H9 (cell line): ENCODE data around the gene COL23A1. TPM values are rescaled to one million over a fixed set of nuclear protein-coding genes. Genes with fewer than 3 reads are reported as not detected.

Experiments used
- DNase-seq: peaks from one replicate; pipeline ENCODE4 v3.0.0-alpha.2; 2017
- H2AFZ ChIP-seq: one replicate; pipeline ENCODE4 v1.6.1; 2013; ENCODE audit warnings: mild to moderate bottlenecking, low read length, control low read depth, moderate library complexity
- H2AK5ac ChIP-seq: 2 replicates; pipeline ENCODE4 v1.6.1; 2013; ENCODE audit warnings: low read length, control low read depth, mixed read lengths; ENCODE audit not compliant: insufficient read length
- H2BK120ac ChIP-seq: one replicate; pipeline ENCODE4 v1.6.1; 2013; ENCODE audit warnings: low read depth, mild to moderate bottlenecking, low read length, control low read depth, inconsistent platforms; ENCODE audit not compliant: poor library complexity, severe bottlenecking
- H2BK12ac ChIP-seq: 2 replicates; pipeline ENCODE4 v1.6.1; 2013; ENCODE audit warnings: low read length, control low read depth, mixed read lengths, low read depth; ENCODE audit not compliant: insufficient read length
- H2BK15ac ChIP-seq: 2 replicates; pipeline ENCODE4 v1.6.1; 2013; ENCODE audit warnings: low read depth, low read length, control low read depth
- H2BK20ac ChIP-seq: one replicate; pipeline ENCODE4 v1.6.1; 2013; ENCODE audit warnings: low read depth, mild to moderate bottlenecking, low read length, control low read depth, inconsistent platforms; ENCODE audit not compliant: poor library complexity, severe bottlenecking
- H2BK5ac ChIP-seq: 2 replicates; pipeline ENCODE4 v1.6.1; 2013; ENCODE audit warnings: low read length, control low read depth, mixed read lengths; ENCODE audit not compliant: insufficient read length
- H3K14ac ChIP-seq: 2 replicates; pipeline ENCODE4 v1.6.1; 2013; ENCODE audit warnings: low read length, control low read depth; ENCODE audit not compliant: insufficient read depth
- H3K18ac ChIP-seq: 2 replicates; pipeline ENCODE4 v1.6.1; 2013; ENCODE audit warnings: low read depth, mild to moderate bottlenecking, mixed read lengths, low read length, control low read depth; ENCODE audit not compliant: insufficient read length
- H3K23ac ChIP-seq: 2 replicates; pipeline ENCODE4 v1.6.1; 2013; ENCODE audit warnings: low read length, control low read depth, mixed read lengths, low read depth; ENCODE audit not compliant: insufficient read length
- H3K23me2 ChIP-seq: 2 replicates; pipeline ENCODE4 v1.6.1; 2013; ENCODE audit warnings: low read depth, mild to moderate bottlenecking, mixed read lengths, low read length, control low read depth; ENCODE audit not compliant: insufficient read length, poor library complexity, severe bottlenecking
- H3K27ac ChIP-seq: 2 replicates; pipeline ENCODE4 v1.5.1; 2013; ENCODE audit warnings: low read length, control low read depth, mixed read lengths, low read depth; ENCODE audit not compliant: insufficient read length
- H3K27me3 ChIP-seq: 2 replicates; pipeline ENCODE4 v1.6.1; 2013; ENCODE audit warnings: low read length, control low read depth, inconsistent platforms; ENCODE audit not compliant: insufficient read depth
- H3K4ac ChIP-seq: 2 replicates; pipeline ENCODE4 v1.6.1; 2013; ENCODE audit warnings: low read depth, mild to moderate bottlenecking, control low read depth, inconsistent platforms, low read length, moderate library complexity
- H3K4me1 ChIP-seq: 2 replicates; pipeline ENCODE4 v1.6.1; 2013; ENCODE audit warnings: low read length, control low read depth, inconsistent platforms; ENCODE audit not compliant: insufficient read depth
- H3K4me2 ChIP-seq: 2 replicates; pipeline ENCODE4 v1.6.1; 2013; ENCODE audit warnings: low read length, control low read depth, mixed read lengths; ENCODE audit not compliant: insufficient read length, insufficient read depth
- H3K56ac ChIP-seq: 2 replicates; pipeline ENCODE4 v1.6.1; 2013; ENCODE audit warnings: low read depth, mild to moderate bottlenecking, mixed read lengths, low read length, control low read depth; ENCODE audit not compliant: insufficient read length
- H3K79me1 ChIP-seq: 2 replicates; pipeline ENCODE4 v1.6.1; 2013; ENCODE audit warnings: low read depth, mild to moderate bottlenecking, moderate library complexity, low read length, control low read depth, inconsistent platforms; ENCODE audit not compliant: insufficient read depth, poor library complexity, severe bottlenecking
- H3K79me2 ChIP-seq: 2 replicates; pipeline ENCODE4 v1.6.1; 2013; ENCODE audit warnings: low read length, control low read depth, inconsistent platforms; ENCODE audit not compliant: insufficient read depth
- H3K9ac ChIP-seq: 2 replicates; pipeline ENCODE4 v1.6.1; 2013; ENCODE audit warnings: low read length, control low read depth, mixed read lengths; ENCODE audit not compliant: insufficient read length; ENCODE audit errors: extremely low read depth
- H3K9me3 ChIP-seq: one replicate; pipeline ENCODE4 v1.6.1; 2013; ENCODE audit warnings: low read depth, low read length, inconsistent platforms; ENCODE audit not compliant: control insufficient read depth
- H3T11ph ChIP-seq: one replicate; pipeline ENCODE4 v1.6.1; 2013; ENCODE audit warnings: mild to moderate bottlenecking, low read length, control low read depth, inconsistent platforms
- H4K20me1 ChIP-seq: one replicate; pipeline ENCODE4 v1.6.1; 2013; ENCODE audit not compliant: control insufficient read depth, insufficient read length, insufficient read depth
- H4K5ac ChIP-seq: 2 replicates; pipeline ENCODE4 v1.6.1; 2013; ENCODE audit warnings: low read depth, mild to moderate bottlenecking, mixed read lengths, low read length, control low read depth; ENCODE audit not compliant: insufficient read length
- H4K8ac ChIP-seq: replicated peaks from 2 replicates; pipeline ENCODE4 v1.6.1; 2013; ENCODE audit warnings: low read length, control low read depth, mixed read lengths, low read depth; ENCODE audit not compliant: insufficient read length
- H4K91ac ChIP-seq: 2 replicates; pipeline ENCODE4 v1.6.1; 2013; ENCODE audit warnings: low read depth, mild to moderate bottlenecking, moderate library complexity, mixed read lengths, low read length, control low read depth; ENCODE audit not compliant: insufficient read length
- H3K27ac Mint-ChIP-seq, 3 experiments: 2 replicates in 2 of 3; 3 replicates in 1 of 3; pipeline ENCODE4 v1.8.0; 2020 to 2021; ENCODE audit warnings: mixed read lengths in 3 of 3, mild to moderate bottlenecking in 1 of 3, moderate library complexity in 1 of 3
- H3K27me3 Mint-ChIP-seq: 2 replicates; pipeline ENCODE4 v1.8.0; 2021; ENCODE audit warnings: low read depth, mild to moderate bottlenecking, moderate library complexity, mixed read lengths
- H3K36me3 Mint-ChIP-seq, 3 experiments: 2 replicates in 2 of 3; 3 replicates in 1 of 3; pipeline ENCODE4 v1.8.0; 2020 to 2021; ENCODE audit warnings: low read depth in 3 of 3, mixed read lengths in 3 of 3; ENCODE audit not compliant: insufficient read depth in 1 of 3
- H3K4me1 Mint-ChIP-seq, 2 experiments: 2 replicates each; pipeline ENCODE4 v1.8.0; 2020; ENCODE audit warnings: mixed read lengths in 2 of 2
- H3K4me3 Mint-ChIP-seq, 2 experiments: 2 replicates in 1 of 2; 3 replicates in 1 of 2; pipeline ENCODE4 v1.8.0; 2020 to 2021; ENCODE audit warnings: mild to moderate bottlenecking in 2 of 2, mixed read lengths in 2 of 2, moderate library complexity in 1 of 2
- H3K9me3 Mint-ChIP-seq, 2 experiments: 2 replicates in 1 of 2; 3 replicates in 1 of 2; pipeline ENCODE4 v1.8.0; 2020; ENCODE audit warnings: mild to moderate bottlenecking in 2 of 2, mixed read lengths in 2 of 2, moderate library complexity in 1 of 2
- WGBS: extraction: QIAGEN DNeasy Blood & Tissue Kit; methylation state at CpG from one replicate; pipeline ENCODE4 v1.1.7; 2013; ENCODE audit warnings: missing lambda C conversion rate, low lambda C conversion rate, mixed read lengths; ENCODE audit not compliant: insufficient read length; ENCODE audit errors: extremely low coverage; 5-methylcytosine and 5-hydroxymethylcytosine counted together
- total RNA-seq: library from RNA; stranded (reverse); gene quantifications from 2 replicates; pipeline ENCODE4 v1.2.1, GENCODE V29; 2021
- TF ChIP-seq, protein P1 (sequence below): fragments of 200-600 bp; sonication (generic); conservative IDR thresholded peaks from 3 replicates; pipeline ENCODE4 v1.8.0; 2021; ENCODE audit warnings: antibody characterized with exemption, mild to moderate bottlenecking

Gene COL23A1
- total RNA-seq, 1 experiment from 2014 or later = 2.6 TPM

DNA sequence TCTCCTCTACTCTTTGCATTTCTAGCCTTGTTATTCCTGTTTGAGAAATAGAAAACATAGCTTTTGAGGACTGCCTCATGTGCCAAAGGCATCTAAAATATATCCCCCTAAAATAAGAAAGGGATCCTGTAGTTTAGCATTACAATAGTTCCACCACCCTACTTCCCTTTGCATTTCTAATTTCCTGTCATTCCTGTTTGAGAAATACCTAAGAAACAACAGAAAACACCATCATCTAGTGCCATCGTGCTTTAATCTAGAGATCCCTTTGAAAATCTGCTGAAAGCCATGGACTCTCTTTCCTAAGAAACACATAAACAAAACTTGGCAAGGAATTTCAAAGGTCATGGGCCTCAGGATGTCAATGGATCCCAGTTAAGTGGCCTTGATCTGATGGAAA lies 29.2 kb upstream of the COL23A1 start:
- Histone ChIP-seq H3K4me1 (peaks cover 5% of the 10 kb centered on the region; the same call in 1 of the 2 replicates), H4K5ac (no peak overlapping the region), H3K9me3 (no peaks in the 10 kb centered on the region), H3K79me2 (peaks cover 2% of the 10 kb centered on the region; the same call in 1 of the 2 replicates), H2BK20ac (no peak overlapping the region), H2AK5ac (no peak overlapping the region), H3K27me3 (no peaks in the 10 kb centered on the region), H2BK12ac (no peak overlapping the region), H4K20me1 (no peaks in the 10 kb centered on the region), H3K4ac (no peak overlapping the region), H3K18ac (no peak overlapping the region), H3K56ac (no peak overlapping the region), H2AFZ (no peak overlapping the region), H3K14ac (no peak overlapping the region), H3K23ac (no peak overlapping the region), H3T11ph (no peak overlapping the region), H4K8ac (no peak overlapping the region), H3K9ac (no peak overlapping the region), H3K4me2 (peak overlapping the region; percentile 28), H2BK120ac (no peak overlapping the region), H2BK5ac (no peak overlapping the region), H4K91ac (no peak overlapping the region), H3K23me2 (no peaks in the 10 kb centered on the region), H3K27ac (peak overlapping the region; percentile 21), H2BK15ac (no peak overlapping the region), H3K79me1 (peaks cover 3% of the 10 kb centered on the region)
- H3K36me3 Mint-ChIP-seq = peaks cover 12 to 61% (median 50%) of the 10 kb centered on the region in 3 experiments
- no CpG with 5 or more reads among the region's 1 CpG for WGBS
- H3K9me3 Mint-ChIP-seq = no peaks in the 10 kb centered on the region
- peak overlapping the region in 1 of 2 experiments; percentile 62; a peak in 2 of 5 replicates for H3K4me3 Mint-ChIP-seq
- H3K27me3 Mint-ChIP-seq = no peaks in the 10 kb centered on the region
- peaks cover 21 to 29% of the 10 kb centered on the region in 2 experiments for H3K4me1 Mint-ChIP-seq
- peak overlapping the region; percentile 27 to 82 (median 33); a peak in 5 of 7 replicates for H3K27ac Mint-ChIP-seq
- DNase-seq = no peak
- TF ChIP-seq, protein P1, sequence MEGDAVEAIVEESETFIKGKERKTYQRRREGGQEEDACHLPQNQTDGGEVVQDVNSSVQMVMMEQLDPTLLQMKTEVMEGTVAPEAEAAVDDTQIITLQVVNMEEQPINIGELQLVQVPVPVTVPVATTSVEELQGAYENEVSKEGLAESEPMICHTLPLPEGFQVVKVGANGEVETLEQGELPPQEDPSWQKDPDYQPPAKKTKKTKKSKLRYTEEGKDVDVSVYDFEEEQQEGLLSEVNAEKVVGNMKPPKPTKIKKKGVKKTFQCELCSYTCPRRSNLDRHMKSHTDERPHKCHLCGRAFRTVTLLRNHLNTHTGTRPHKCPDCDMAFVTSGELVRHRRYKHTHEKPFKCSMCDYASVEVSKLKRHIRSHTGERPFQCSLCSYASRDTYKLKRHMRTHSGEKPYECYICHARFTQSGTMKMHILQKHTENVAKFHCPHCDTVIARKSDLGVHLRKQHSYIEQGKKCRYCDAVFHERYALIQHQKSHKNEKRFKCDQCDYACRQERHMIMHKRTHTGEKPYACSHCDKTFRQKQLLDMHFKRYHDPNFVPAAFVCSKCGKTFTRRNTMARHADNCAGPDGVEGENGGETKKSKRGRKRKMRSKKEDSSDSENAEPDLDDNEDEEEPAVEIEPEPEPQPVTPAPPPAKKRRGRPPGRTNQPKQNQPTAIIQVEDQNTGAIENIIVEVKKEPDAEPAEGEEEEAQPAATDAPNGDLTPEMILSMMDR = no peak
